Immature natural killer cell (primary cell): ENCODE data around the gene OR8B3. TPM values are rescaled to one million over a fixed set of nuclear protein-coding genes. Genes with fewer than 3 reads are reported as not detected.

Source experiments
- DNase-seq, 3 donors: peaks; one replicate each; pipeline ENCODE4 v3.0.0; 2022; ENCODE audit warnings: mixed read lengths in 1 of 3
- H3K27ac Mint-ChIP-seq, 6 donors: one replicate each; pipeline ENCODE4 v1.8.0; 2020; ENCODE audit warnings: mixed read lengths in 6 of 6, mild to moderate bottlenecking in 5 of 6, inconsistent platforms in 4 of 6, moderate library complexity in 3 of 6
- H3K27me3 Mint-ChIP-seq, 3 donors: one replicate each; pipeline ENCODE4 v1.8.0; 2020 to 2021; ENCODE audit warnings: low read depth in 3 of 3, mild to moderate bottlenecking in 3 of 3, mixed read lengths in 3 of 3, moderate library complexity in 3 of 3, inconsistent platforms in 1 of 3
- H3K36me3 Mint-ChIP-seq, 3 donors: one replicate each; pipeline ENCODE4 v1.8.0; 2020; ENCODE audit warnings: mixed read lengths in 3 of 3, inconsistent platforms in 2 of 3, mild to moderate bottlenecking in 2 of 3
- H3K4me1 Mint-ChIP-seq, 2 donors: one replicate each; pipeline ENCODE4 v1.8.0; 2020; ENCODE audit warnings: inconsistent platforms in 2 of 2, mild to moderate bottlenecking in 2 of 2, mixed read lengths in 2 of 2, moderate library complexity in 1 of 2
- H3K4me3 Mint-ChIP-seq, 5 donors: one replicate each; pipeline ENCODE4 v1.8.0; 2020; ENCODE audit warnings: mild to moderate bottlenecking in 5 of 5, mixed read lengths in 5 of 5, inconsistent platforms in 3 of 5, moderate library complexity in 3 of 5
- H3K9me3 Mint-ChIP-seq, 6 donors: one replicate each; pipeline ENCODE4 v1.8.0; 2020; ENCODE audit warnings: mild to moderate bottlenecking in 6 of 6, mixed read lengths in 6 of 6, inconsistent platforms in 4 of 6, moderate library complexity in 3 of 6
- polyA plus RNA-seq, 3 donors: library from polyadenylated mRNA; unstranded; fragments of 300-500 nt; fragmentation: Illumina TruSeq; gene quantifications; one replicate each; pipeline ENCODE4 v1.2.3, GENCODE V29; 2021

The OR8B3 gene, protein sequence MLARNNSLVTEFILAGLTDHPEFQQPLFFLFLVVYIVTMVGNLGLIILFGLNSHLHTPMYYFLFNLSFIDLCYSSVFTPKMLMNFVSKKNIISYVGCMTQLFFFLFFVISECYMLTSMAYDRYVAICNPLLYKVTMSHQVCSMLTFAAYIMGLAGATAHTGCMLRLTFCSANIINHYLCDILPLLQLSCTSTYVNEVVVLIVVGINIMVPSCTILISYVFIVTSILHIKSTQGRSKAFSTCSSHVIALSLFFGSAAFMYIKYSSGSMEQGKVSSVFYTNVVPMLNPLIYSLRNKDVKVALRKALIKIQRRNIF
- not detected for polyA plus RNA-seq

GRCh38 chr11:124398924-124399323 is at the start of gene OR8B3:
TSS of gene OR8B3 (minus strand) at chr11:124399024. CDS start at chr11:124397351, 1,673 bp downstream.
- Mint-ChIP-seq H3K4me3 (no peak within 1 kb of the TSS), H3K27me3 (no peaks in the 10 kb centered on the region), H3K4me1 (peaks cover 0 to 2% of the 10 kb centered on the region in 2 donors), H3K27ac (no peak within 1 kb of the TSS), H3K9me3 (peaks cover 0 to 4% (median 0%) of the 10 kb centered on the region in 6 donors), H3K36me3 (no peaks in the 10 kb centered on the region)
- DNase-seq, result no peak

GRCh38 chr11:124446916-124447315 is 48.1 kb upstream of the OR8B3 start:
- peaks cover 0 to 7% (median 3%) of the 10 kb centered on the region in 3 donors for H3K27me3 Mint-ChIP-seq
- H3K27ac Mint-ChIP-seq, result no peak overlapping the region
- H3K36me3 Mint-ChIP-seq, result no peaks in the 10 kb centered on the region
- no peaks in the 10 kb centered on the region for H3K4me1 Mint-ChIP-seq
- DNase-seq, result no peak
- peaks cover 0 to 6% (median 2%) of the 10 kb centered on the region in 6 donors for H3K9me3 Mint-ChIP-seq
- no peak overlapping the region for H3K4me3 Mint-ChIP-seq

DNA sequence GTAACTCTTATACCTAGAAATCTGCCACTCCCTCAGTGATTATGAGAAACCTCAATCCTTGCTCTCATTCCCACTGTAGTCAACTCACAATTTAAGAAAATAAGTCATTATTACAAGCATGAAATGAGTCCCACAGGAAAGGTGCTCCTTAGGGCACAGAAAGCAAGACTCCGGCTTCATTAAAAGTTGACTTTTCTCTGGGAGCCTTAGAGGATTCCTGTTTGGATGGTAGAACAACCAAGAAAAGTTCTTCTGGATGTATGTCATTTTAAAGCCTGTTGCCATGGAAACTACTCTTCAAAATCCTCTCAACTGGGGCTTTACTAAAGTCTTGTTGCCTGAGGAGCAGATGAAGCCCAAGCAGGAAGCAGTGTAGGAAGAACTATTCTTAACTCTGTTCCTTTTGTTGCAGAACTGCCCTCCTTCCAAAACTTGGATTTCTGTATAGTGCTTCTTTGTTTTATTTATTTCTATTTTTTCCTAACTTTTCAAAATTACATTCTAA is 46.9 kb upstream of the OR8B3 start, which contains the start of gene OR8B8:
Gene OR8B8 (minus strand): TSS at position 51 of the 505 bp plus-strand sequence. CDS start 4,611 bp downstream, outside the sequence.
- no peak for DNase-seq
- Mint-ChIP-seq H3K27ac (no peak within 1 kb of the TSS), H3K27me3 (peaks cover 0 to 6% (median 3%) of the 10 kb centered on the region in 3 donors), H3K4me1 (no peaks in the 10 kb centered on the region), H3K9me3 (peaks cover 0 to 6% (median under 1%) of the 10 kb centered on the region in 6 donors), H3K4me3 (no peak within 1 kb of the TSS), H3K36me3 (no peaks in the 10 kb centered on the region)

DNA sequence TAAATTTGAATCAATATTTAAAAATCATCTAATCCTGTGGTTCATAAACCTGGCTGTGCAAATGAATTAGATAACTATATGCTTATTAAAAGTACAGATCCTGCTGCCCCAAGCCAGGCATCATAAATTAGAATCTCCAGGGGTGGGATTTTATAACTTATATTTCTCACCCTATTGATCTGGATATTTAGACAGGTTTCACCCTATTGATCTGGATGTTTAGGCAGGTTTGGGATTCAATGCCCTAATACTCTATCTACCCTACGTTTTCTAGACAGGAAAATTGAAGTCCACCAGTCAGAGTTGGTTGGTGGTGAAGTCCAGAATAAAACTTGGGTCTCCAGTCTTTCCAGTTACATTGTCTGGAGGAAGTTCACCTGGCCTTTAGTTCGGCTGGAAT is 44.0 kb upstream of the OR8B3 start:
- no peaks in the 10 kb centered on the region for H3K4me1 Mint-ChIP-seq
- H3K27ac Mint-ChIP-seq, result no peak overlapping the region
- H3K4me3 Mint-ChIP-seq, result no peak overlapping the region
- no peaks in the 10 kb centered on the region for H3K36me3 Mint-ChIP-seq
- H3K27me3 Mint-ChIP-seq, result peaks cover 0 to 4% (median 3%) of the 10 kb centered on the region in 3 donors
- peaks cover 0 to 6% (median 0%) of the 10 kb centered on the region in 6 donors for H3K9me3 Mint-ChIP-seq
- no peak for DNase-seq

DNA sequence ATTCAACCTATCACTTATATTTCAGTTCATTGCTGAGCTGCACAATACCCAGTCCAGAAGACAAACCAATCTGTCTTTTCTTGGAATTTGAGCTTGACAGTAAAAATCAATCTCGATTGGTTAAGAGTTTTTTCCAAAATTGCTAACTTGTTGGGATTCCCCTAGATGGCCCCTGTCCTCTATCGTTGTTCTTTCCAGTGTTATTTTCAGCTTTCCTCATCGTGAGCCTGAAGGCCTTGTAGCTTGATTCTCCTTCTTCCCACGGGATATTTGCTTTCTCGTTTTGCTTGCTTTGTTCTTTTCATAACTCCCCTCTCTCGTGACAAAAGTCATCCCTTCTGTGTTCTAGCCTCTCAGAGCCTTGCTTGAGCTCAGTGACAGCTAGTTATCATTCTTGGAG is 43.6 kb upstream of the OR8B3 start:
- no peaks in the 10 kb centered on the region for H3K36me3 Mint-ChIP-seq
- peaks cover 0 to 5% (median 0%) of the 10 kb centered on the region in 6 donors for H3K9me3 Mint-ChIP-seq
- DNase-seq, result no peak
- no peaks in the 10 kb centered on the region for H3K4me1 Mint-ChIP-seq
- no peak overlapping the region for H3K27ac Mint-ChIP-seq
- H3K27me3 Mint-ChIP-seq, result peaks cover 0 to 4% (median 3%) of the 10 kb centered on the region in 3 donors
- no peak overlapping the region for H3K4me3 Mint-ChIP-seq

DNA sequence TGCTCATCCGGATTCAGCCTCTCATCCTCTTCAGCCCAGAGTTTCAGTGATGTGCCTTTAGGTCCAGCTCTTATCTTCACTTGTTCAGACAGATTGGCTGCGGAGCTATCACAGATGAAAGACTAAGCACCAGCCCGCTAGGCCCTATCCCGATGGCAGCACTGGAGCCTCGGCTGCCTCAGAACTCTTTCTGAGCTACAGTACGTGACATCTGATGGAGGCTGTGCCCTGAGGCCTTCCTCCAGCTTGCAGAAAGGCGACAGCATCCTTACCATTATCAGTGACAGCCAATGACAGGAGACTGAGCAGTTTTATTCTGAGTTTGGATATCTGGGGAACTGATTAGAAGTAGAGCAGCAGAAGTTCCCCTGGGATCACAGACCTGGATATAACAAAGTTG is 42.7 kb upstream of the OR8B3 start:
- no peak for DNase-seq
- Mint-ChIP-seq H3K4me1 (no peaks in the 10 kb centered on the region), H3K36me3 (no peaks in the 10 kb centered on the region), H3K27ac (no peak overlapping the region), H3K4me3 (no peak overlapping the region), H3K27me3 (peaks cover 0 to 3% (median 3%) of the 10 kb centered on the region in 3 donors), H3K9me3 (peaks cover 0 to 5% (median 0%) of the 10 kb centered on the region in 6 donors)

GRCh38 chr11:124441081-124441480 is 42.3 kb upstream of the OR8B3 start:
- Mint-ChIP-seq H3K27ac (no peak overlapping the region), H3K4me3 (no peak overlapping the region), H3K4me1 (no peaks in the 10 kb centered on the region), H3K36me3 (no peaks in the 10 kb centered on the region), H3K9me3 (peaks cover 0 to 5% (median 0%) of the 10 kb centered on the region in 6 donors), H3K27me3 (peaks cover 0 to 3% (median 3%) of the 10 kb centered on the region in 3 donors)
- DNase-seq, result no peak

GRCh38 chr11:124440608-124441007 is 41.8 kb upstream of the OR8B3 start:
- no peak for DNase-seq
- no peak overlapping the region for H3K27ac Mint-ChIP-seq
- H3K27me3 Mint-ChIP-seq, result peaks cover 0 to 3% (median 3%) of the 10 kb centered on the region in 3 donors
- peaks cover 0 to 5% (median 0%) of the 10 kb centered on the region in 6 donors for H3K9me3 Mint-ChIP-seq
- H3K4me3 Mint-ChIP-seq, result no peak overlapping the region
- H3K36me3 Mint-ChIP-seq, result no peaks in the 10 kb centered on the region
- no peaks in the 10 kb centered on the region for H3K4me1 Mint-ChIP-seq

DNA sequence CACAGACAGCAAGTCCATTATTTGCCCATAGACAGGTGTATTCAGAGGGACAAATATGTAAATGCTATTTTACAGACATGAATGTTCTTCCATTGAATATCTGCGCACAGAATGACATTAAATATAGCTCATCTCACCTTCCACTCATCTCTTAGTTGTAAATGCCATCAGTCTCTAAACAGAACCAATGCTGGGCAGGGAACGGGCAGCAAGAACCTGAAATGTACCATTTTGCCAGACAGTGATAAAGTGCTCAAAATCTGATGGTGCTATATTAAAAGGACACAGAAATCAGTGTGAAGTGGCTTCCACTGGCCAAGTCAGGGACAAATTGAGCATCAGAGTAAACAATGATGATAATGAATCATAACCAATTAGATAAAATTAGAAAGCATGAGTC is 35.9 kb upstream of the OR8B3 start:
- H3K4me1 Mint-ChIP-seq, result no peaks in the 10 kb centered on the region
- no peak overlapping the region for H3K4me3 Mint-ChIP-seq
- no peak for DNase-seq
- H3K9me3 Mint-ChIP-seq, result peaks cover 0 to 1% (median 0%) of the 10 kb centered on the region in 6 donors
- H3K27me3 Mint-ChIP-seq, result peaks cover 0 to 5% (median 4%) of the 10 kb centered on the region in 3 donors
- no peaks in the 10 kb centered on the region for H3K36me3 Mint-ChIP-seq
- H3K27ac Mint-ChIP-seq, result no peak overlapping the region

DNA sequence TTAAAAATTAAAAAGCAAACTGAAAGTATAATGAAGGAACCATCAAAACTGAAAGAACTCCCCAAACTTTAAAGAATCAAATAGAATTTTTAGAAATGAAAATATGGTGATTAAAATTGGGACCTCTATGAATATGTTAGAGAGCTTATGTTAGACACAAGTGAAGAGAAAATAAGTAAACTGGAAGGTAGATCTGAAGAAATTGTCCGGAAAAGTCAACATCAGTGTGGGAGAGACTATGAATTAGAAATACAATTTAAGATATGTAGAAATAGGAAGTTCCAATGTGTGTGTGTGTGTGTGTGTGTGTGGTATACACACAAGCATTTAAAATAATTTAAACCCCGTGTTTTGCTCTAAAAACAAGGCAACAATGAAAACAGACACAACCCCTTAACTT is 30.8 kb upstream of the OR8B3 start:
- peaks cover 0 to 9% (median under 1%) of the 10 kb centered on the region in 6 donors for H3K9me3 Mint-ChIP-seq
- H3K27me3 Mint-ChIP-seq, result peaks cover 0 to 7% (median 4%) of the 10 kb centered on the region in 3 donors
- no peak for DNase-seq
- H3K27ac Mint-ChIP-seq, result no peak overlapping the region
- H3K36me3 Mint-ChIP-seq, result no peaks in the 10 kb centered on the region
- H3K4me1 Mint-ChIP-seq, result no peaks in the 10 kb centered on the region
- no peak overlapping the region for H3K4me3 Mint-ChIP-seq

DNA sequence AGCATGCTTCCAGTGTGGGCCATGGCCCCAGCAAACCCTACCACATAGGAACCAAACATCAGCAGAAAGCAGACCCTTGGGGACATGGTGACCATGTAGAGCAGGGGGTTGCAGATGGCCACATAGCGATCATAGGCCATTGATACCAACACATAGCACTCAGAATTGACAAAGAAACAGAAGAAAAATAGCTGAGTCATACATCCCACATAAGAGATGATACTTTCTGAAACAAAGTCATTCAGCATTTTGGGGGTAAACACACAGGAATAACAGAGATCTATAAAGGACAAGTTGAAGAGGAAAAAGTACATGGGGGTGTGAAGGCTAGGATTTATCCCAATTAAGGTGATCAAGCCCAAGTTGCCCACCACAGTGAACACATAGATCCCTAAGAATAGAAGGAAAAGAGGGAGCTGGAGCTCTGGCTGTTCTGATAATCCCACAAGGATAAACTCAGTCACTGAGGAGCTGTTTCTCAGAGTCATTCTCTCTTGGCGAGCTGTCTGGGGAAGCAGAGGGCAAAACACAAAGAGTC is 25.6 kb upstream of the OR8B3 start, which contains the start of gene OR8B4:
Gene OR8B4 (minus strand): TSS at position 488 of the 538 bp plus-strand sequence. CDS start 0 bp downstream, at position 488.
- Mint-ChIP-seq H3K9me3 (peaks cover 0 to 8% (median 2%) of the 10 kb centered on the region in 6 donors), H3K4me3 (no peak within 1 kb of the TSS), H3K27me3 (peaks cover 0 to 18% (median 2%) of the 10 kb centered on the region in 3 donors), H3K36me3 (no peaks in the 10 kb centered on the region), H3K27ac (no peak within 1 kb of the TSS), H3K4me1 (no peaks in the 10 kb centered on the region)
- DNase-seq, result no peak

- Mint-ChIP-seq H3K36me3 (no peaks in the 10 kb centered on the region), H3K9me3 (peaks cover 0 to 1% (median 0%) of the 10 kb centered on the region in 6 donors), H3K27me3 (peaks cover 0 to 18% (median 2%) of the 10 kb centered on the region in 3 donors), H3K27ac (no peak overlapping the region), H3K4me3 (no peak overlapping the region), H3K4me1 (no peaks in the 10 kb centered on the region)
- no peak for DNase-seq
These were observed 22.2 kb upstream of the OR8B3 start for GRCh38 chr11:124421043-124421442.

DNA sequence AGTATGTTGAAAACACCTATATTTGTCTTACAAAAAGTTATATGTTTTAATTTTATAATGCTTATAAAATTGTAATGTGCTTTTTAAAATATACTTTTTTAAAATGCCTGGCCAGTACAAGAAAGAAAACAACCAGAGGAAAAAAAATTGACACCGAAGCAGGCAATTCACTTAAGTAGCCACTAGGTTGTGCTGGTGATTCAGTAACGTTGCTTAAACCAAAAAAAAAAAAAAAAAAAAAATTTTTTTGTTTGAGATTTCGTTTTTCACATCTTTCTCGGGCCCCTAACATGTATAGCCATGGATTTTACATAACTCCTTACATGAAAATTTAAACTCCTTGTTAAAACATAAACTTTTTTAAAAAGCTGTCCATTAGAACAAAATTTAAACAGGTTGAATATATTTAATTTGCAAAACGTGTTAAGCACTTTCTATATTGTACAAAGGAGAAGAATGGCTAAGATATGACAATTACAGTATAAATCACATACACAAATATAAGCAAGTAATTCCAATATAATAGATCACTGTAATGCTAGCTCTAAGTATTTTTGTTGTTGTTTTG is 16.6 kb upstream of the OR8B3 start:
- H3K4me3 Mint-ChIP-seq, result no peak overlapping the region
- H3K9me3 Mint-ChIP-seq, result no peaks in the 10 kb centered on the region
- peaks cover 0 to 4% (median 2%) of the 10 kb centered on the region in 3 donors for H3K27me3 Mint-ChIP-seq
- no peaks in the 10 kb centered on the region for H3K36me3 Mint-ChIP-seq
- DNase-seq, result peak in 1 of 3 donors; percentile 3
- H3K4me1 Mint-ChIP-seq, result no peaks in the 10 kb centered on the region
- no peak overlapping the region for H3K27ac Mint-ChIP-seq

- Mint-ChIP-seq H3K9me3 (no peaks in the 10 kb centered on the region), H3K4me3 (no peak overlapping the region), H3K27ac (no peak overlapping the region), H3K36me3 (no peaks in the 10 kb centered on the region), H3K27me3 (peaks cover 0 to 2% (median 2%) of the 10 kb centered on the region in 3 donors), H3K4me1 (no peaks in the 10 kb centered on the region)
- DNase-seq, result no peak
These were observed 11.1 kb upstream of the OR8B3 start for GRCh38 chr11:124409906-124410305.
